Measurements from ENCODE around the gene ZNF385B.

GRCh38 chr2:179877601-179878364, 16.4 kb upstream of the ZNF385B start:
- no peak for TF ChIP-seq CTCF (conservative IDR thresholded peaks at IDR 0.05; ENCODE audit: low read length)
- TF ChIP-seq EZH2phosphoT487 (IDR thresholded peaks at IDR 0.05; ENCODE audit: borderline replicate concordance, low read depth, low read length) = no peak

Data from OCI-LY7 (cell line).